OCI-LY1 (cell line): ENCODE results near the gene PCDH15.

Source experiments
- H2AFZ ChIP-seq: fragments of 200-600 bp; sonication (generic), shearing (Covaris generic); 2 replicates; pipeline ENCODE4 v1.6.0; 2014; ENCODE audit warnings: antibody characterized with exemption, mild to moderate bottlenecking, low read length
- H3F3A ChIP-seq: fragments of 200-600 bp; sonication (generic), shearing (Covaris generic); 2 replicates; pipeline ENCODE4 v1.6.0; 2014; ENCODE audit warnings: mild to moderate bottlenecking, antibody characterized with exemption, low read length, moderate library complexity; ENCODE audit not compliant: insufficient read depth
- H3K27ac ChIP-seq: fragments of 200-600 bp; sonication (generic); 2 replicates; pipeline ENCODE4 v1.5.1; 2014; ENCODE audit warnings: low read length, mixed run types, mild to moderate bottlenecking, low read depth; ENCODE audit not compliant: poor library complexity, severe bottlenecking
- H3K27me3 ChIP-seq: fragments of 200-600 bp; sonication (generic); 2 replicates; pipeline ENCODE4 v1.6.0; 2014; ENCODE audit warnings: antibody characterized with exemption, mild to moderate bottlenecking, low read length, moderate library complexity; ENCODE audit not compliant: insufficient read depth
- H3K36me3 ChIP-seq: fragments of 200-600 bp; sonication (generic); 2 replicates; pipeline ENCODE4 v1.6.1; 2014; ENCODE audit warnings: mild to moderate bottlenecking, antibody characterized with exemption, low read length, moderate library complexity, mixed read lengths; ENCODE audit not compliant: insufficient read depth
- H3K4me1 ChIP-seq: fragments of 200-600 bp; sonication (generic); 2 replicates; pipeline ENCODE4 v1.5.1; 2014; ENCODE audit warnings: mild to moderate bottlenecking, low read length, moderate library complexity; ENCODE audit not compliant: insufficient read depth, severe bottlenecking
- H3K4me2 ChIP-seq: fragments of 200-600 bp; sonication (generic), shearing (Covaris generic); 2 replicates; pipeline ENCODE4 v1.6.1; 2014; ENCODE audit warnings: low read length
- H3K4me3 ChIP-seq: fragments of 200-600 bp; sonication (generic); 2 replicates; pipeline ENCODE4 v1.5.1; 2014; ENCODE audit warnings: low read length, low read depth, mild to moderate bottlenecking, mixed read lengths; ENCODE audit not compliant: poor library complexity, severe bottlenecking
- H3K79me2 ChIP-seq: fragments of 200-600 bp; shearing (Covaris generic); 2 replicates; pipeline ENCODE4 v1.6.1; 2016; ENCODE audit warnings: mixed run types, low read length, mixed read lengths; ENCODE audit not compliant: insufficient read depth
- H3K9ac ChIP-seq: fragments of 200-600 bp; sonication (generic), shearing (Covaris generic); 2 replicates; pipeline ENCODE4 v1.6.1; 2014; ENCODE audit warnings: mild to moderate bottlenecking, low read length, mixed read lengths
- H3K9me2 ChIP-seq: fragments of 200-600 bp; sonication (generic), shearing (Covaris generic); 2 replicates; pipeline ENCODE4 v1.6.1; 2014; ENCODE audit warnings: low read depth, mild to moderate bottlenecking, low read length, mixed read lengths
- H3K9me3 ChIP-seq: fragments of 200-600 bp; shearing (Covaris generic); 2 replicates; pipeline ENCODE4 v1.6.1; 2014; ENCODE audit warnings: low read length, mixed read lengths
- H4K20me1 ChIP-seq: fragments of 200-600 bp; sonication (generic), shearing (Covaris generic); 2 replicates; pipeline ENCODE4 v1.6.0; 2016; ENCODE audit warnings: mild to moderate bottlenecking, low read length; ENCODE audit not compliant: insufficient read depth
- EZH2 ChIP-seq: fragments of 200-600 bp; sonication (generic), shearing (Covaris generic); IDR thresholded peaks from 2 replicates; pipeline ENCODE4 v1.8.0; 2017; ENCODE audit warnings: borderline replicate concordance, mixed run types, mild to moderate bottlenecking, antibody characterized with exemption, low read length, moderate library complexity, mixed read lengths
- TF ChIP-seq, protein P1 (sequence below): fragments of 200-600 bp; sonication (generic), shearing (Covaris generic); IDR thresholded peaks from 2 replicates; pipeline ENCODE4 v1.5.1; 2017; ENCODE audit warnings: mild to moderate bottlenecking, antibody characterized with exemption, low read length, moderate library complexity, mixed read lengths

Gene PCDH15

DNA sequence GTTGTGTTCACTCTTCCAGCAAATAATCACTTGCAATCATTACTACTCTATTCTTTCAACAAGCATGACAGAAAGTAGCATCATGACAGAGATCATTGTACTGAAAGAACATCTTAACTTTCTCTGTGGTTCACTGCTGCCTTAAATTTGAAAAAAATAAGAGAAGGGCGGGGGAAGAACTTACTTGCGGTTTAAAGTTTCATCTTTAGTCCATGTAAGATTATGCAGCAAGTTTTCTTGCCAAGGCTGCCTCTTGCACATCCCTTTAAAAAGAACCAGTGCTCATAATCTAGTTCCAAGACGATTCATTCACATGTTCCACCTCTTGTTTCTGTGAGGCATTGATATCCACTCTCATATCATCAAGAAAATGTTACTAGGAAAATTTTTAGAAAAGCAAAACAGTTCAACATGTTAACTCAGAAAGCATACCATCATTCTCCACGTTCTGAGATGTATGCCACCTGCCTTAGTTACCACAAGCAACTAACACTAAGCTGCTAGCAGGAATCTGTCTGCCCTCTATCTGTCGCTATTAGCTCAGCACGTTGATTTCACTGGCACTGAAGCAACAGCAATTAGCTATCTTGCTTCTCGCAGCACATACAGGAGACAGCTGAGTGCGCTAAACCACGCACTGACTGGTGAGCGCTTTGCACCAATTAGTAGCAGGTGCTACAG, at the start of gene PCDH15:
TSS of gene PCDH15 (minus strand) at position 491 of the 681 bp plus-strand sequence. CDS start 136,969 bp downstream, outside the sequence.
- H4K20me1 ChIP-seq, result no peaks in the 10 kb centered on the region
- H3K4me2 ChIP-seq, result no peak within 1 kb of the TSS
- H3K9ac ChIP-seq, result no peak within 1 kb of the TSS
- no peaks in the 10 kb centered on the region for H3K9me2 ChIP-seq
- H3K4me3 ChIP-seq, result no peak within 1 kb of the TSS
- H3F3A ChIP-seq, result no peaks in the 10 kb centered on the region
- H3K27me3 ChIP-seq, result no peaks in the 10 kb centered on the region
- no peak within 1 kb of the TSS for H3K27ac ChIP-seq
- no peak within 1 kb of the TSS for H2AFZ ChIP-seq
- H3K4me1 ChIP-seq, result no peaks in the 10 kb centered on the region
- TF ChIP-seq, protein P1, sequence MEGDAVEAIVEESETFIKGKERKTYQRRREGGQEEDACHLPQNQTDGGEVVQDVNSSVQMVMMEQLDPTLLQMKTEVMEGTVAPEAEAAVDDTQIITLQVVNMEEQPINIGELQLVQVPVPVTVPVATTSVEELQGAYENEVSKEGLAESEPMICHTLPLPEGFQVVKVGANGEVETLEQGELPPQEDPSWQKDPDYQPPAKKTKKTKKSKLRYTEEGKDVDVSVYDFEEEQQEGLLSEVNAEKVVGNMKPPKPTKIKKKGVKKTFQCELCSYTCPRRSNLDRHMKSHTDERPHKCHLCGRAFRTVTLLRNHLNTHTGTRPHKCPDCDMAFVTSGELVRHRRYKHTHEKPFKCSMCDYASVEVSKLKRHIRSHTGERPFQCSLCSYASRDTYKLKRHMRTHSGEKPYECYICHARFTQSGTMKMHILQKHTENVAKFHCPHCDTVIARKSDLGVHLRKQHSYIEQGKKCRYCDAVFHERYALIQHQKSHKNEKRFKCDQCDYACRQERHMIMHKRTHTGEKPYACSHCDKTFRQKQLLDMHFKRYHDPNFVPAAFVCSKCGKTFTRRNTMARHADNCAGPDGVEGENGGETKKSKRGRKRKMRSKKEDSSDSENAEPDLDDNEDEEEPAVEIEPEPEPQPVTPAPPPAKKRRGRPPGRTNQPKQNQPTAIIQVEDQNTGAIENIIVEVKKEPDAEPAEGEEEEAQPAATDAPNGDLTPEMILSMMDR, result no peak
- TF ChIP-seq EZH2, result no peak
- no peaks in the 10 kb centered on the region for H3K79me2 ChIP-seq
- no peaks in the 10 kb centered on the region for H3K9me3 ChIP-seq
- H3K36me3 ChIP-seq, result no peaks in the 10 kb centered on the region

- Histone ChIP-seq H3K9me2 (no peaks in the 10 kb centered on the region), H2AFZ (no peak overlapping the region), H3K9me3 (no peaks in the 10 kb centered on the region), H3K36me3 (no peaks in the 10 kb centered on the region), H3K79me2 (no peaks in the 10 kb centered on the region), H3F3A (no peaks in the 10 kb centered on the region), H3K4me2 (no peak overlapping the region), H4K20me1 (no peaks in the 10 kb centered on the region), H3K27ac (no peak overlapping the region), H3K9ac (no peak overlapping the region), H3K4me1 (no peaks in the 10 kb centered on the region), H3K4me3 (no peak overlapping the region), H3K27me3 (no peaks in the 10 kb centered on the region)
- TF ChIP-seq, protein P1, result no peak
- no peak for TF ChIP-seq EZH2
Measured at GRCh38 chr10:54843932-54844331, 42.9 kb upstream of the PCDH15 start.

GRCh38 chr10:54843085-54843646, 42.1 kb upstream of the PCDH15 start:
- Histone ChIP-seq H3K27me3 (no peaks in the 10 kb centered on the region), H3K9ac (no peak overlapping the region), H3F3A (no peaks in the 10 kb centered on the region)

More at GRCh38 chr10:54843085-54843646, 42.1 kb upstream of the PCDH15 start:
- Histone ChIP-seq H2AFZ (no peak overlapping the region), H3K79me2 (no peaks in the 10 kb centered on the region), H4K20me1 (no peaks in the 10 kb centered on the region), H3K4me3 (no peak overlapping the region), H3K9me3 (no peaks in the 10 kb centered on the region), H3K9me2 (no peaks in the 10 kb centered on the region), H3K4me2 (no peak overlapping the region), H3K4me1 (no peaks in the 10 kb centered on the region), H3K36me3 (no peaks in the 10 kb centered on the region), H3K27ac (no peak overlapping the region)
- TF ChIP-seq, protein P1, result no peak
- TF ChIP-seq EZH2, result no peak
